Measurements from ENCODE around the gene CUL1.
A peak's percentile ranks its signal among the peaks of the same experiment; 100 is the strongest.
"Not testable (repeated sequence)": the region's sequence is repeated elsewhere in the genome, so short reads cannot be mapped to it uniquely, and the experiment has no call there.

The CUL1 gene

DNA sequence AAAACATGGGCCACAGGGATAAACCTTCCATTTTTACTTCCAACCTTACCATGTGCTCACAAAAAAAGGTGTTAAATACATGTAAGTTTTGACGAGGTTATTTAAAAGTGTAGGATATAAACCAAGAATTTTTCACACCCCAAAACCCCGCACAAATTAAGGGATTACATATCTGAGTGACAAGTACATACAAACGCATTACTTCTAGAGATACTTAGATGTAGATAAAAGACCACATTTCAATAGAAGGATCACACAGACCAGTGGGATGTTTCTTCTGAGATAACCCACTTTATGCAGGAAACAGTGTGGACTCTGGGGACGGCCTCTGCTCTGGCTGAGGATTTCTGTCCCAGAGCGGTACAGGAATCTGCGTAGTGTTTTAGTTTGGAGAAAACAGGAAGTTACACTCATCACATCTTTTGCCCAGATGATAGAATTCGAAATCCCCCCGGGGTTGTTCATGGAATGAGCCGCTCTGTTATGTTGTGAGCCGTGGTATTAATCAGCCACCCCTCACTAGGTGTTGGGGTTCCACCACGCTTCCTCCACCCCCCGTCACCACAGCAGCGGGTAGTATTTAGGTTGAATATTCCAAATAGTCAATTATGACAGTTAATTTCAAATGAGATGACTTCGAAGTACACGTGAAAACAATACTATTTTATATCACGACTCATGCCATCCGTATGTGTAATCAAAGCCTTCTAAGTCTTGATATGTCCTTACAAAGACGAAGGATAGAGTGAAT, 1.3 kb upstream of the CUL1 start:
- peak; percentile 52 for DNase-seq

DNA sequence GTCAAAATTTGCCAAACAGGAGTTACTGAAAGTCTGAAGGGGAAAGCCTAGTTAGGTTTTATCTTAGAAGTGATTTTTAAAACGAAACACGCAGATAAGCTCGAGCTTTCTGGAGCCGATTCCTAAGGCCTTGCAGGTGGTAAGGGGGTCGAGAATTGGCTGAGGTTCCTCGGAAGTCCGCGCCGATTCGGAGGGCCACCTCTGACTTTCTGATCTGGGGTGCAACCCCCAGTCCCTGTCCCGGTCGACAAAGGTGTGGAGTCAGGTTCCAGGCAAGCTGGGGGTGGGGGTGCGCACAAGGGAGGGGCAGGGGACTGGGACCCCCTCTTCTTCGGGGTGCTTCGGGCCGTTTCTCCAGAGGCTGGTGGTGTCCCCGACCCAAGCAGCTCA, 701 bp upstream of the CUL1 start:
- DNase-seq: peak; percentile 25

DNA sequence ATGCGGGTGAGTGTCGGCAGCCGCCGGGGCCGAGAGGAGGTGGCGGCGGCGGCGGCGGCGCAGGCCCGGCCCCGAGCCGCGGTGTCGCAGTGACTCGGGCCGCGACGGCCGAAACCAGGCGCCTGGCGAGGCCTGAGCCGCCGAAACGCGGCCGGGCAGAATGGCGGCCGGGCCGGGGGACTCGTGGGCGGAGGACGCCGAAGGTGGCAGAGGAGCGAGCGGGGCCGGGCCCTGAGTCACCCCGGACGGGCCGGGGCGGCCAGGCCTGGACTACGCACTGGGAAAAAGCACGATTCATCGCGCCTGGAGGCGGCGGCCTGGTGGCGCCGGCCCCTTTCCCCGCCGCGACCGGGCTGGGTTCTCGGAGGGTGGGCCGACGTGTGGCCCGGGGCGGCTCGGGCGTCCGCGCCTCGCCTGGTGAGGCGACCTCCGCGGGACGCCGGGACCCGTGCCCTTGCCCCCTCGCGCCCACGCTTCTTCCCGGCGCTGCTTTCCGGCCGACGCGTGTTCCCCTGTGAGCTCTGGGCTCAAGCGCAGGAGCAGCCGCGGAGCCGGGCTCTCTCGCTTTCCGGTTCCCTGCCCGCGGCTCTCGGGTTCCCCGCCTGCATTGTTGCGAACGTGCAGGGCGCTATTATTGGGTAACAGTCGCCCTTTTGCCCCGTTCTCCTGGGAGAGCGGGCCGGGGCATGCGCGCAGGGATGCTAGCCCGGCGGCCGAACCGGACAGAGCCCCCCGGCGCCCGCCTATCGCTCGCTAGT, 500 bp downstream of the CUL1 start:
- peak; percentile 54 for DNase-seq

DNA sequence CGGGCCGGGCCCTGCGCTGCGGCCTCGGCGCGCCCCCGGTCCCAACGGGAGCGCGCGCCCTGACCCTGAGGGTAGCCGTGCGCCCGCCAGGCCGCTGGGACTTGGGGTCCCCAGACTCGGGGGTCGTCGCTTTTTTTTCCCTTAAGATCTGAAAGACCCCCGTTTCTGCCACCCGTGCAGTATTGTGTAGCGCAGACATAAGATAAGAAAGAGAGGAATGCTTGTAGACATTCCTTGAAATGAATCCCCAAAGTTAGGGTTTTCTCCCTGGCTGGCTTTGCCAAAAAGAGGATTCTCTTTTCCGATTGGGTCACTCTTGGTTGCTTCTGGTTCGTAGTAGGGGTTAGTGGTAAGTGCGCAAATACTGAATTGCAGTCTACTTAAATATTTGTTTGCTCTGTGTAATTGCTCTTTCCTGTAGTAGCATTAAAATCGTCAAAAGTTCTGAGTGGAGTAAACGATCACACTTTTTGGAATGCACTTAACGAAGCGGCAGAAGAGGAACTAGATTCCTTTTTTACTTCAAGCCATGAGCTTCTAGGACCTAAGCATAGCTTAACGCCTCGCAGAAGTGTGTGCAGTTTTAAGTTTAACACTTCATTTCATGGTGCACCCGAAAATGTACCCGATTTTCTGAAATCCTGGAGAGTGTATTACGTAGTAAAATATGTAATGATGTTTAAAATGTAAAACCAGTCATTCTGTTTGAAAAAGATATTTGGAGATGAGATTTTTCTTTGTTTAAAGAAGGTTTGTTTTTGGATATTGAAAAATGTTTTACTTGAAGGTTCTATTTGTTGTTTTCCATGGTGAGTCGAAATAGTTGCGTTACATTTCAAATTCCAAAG, 1.3 kb downstream of the CUL1 start:
- DNase-seq: peak; percentile 12

DNA sequence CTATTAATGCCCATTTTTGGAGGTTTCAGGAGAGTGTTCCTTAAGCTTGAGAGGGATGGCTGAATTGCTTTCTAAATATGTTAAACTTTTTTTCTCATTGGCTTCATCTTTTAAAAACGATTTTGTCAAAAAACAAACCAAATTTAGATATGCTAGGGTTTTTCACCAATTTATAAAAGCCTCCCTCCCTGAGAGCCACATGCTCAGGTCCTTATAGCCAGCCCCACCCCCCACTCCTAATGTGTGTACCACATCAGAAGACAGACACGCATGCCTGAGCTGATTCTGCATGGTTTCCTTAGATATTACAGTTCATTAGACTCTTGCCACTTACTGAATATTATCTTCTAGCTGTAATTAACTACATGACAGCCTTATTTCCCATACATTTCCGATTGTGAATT, 2.0 kb downstream of the CUL1 start:
- DNase-seq: peak; percentile 51

DNA sequence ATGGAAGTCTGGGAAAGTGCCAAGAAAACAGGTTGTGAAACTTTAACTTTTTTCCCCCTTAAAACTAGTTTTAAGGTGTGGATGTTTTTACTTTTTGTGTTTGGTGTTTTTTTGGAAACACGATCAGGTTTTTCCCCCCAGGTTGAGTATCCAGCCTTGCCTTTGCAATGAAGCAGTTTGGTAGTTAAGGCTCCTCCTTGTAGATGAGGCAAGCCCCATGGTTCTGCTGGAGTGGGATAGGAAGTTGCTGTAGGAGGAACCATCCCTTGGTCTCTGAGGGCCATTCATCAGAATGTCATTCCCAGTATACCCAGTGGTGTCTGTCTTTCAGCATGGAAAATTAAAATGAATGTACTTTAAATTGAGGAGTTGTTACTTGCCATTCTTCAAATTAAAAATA, 2.7 kb downstream of the CUL1 start:
- DNase-seq: no peak

DNA sequence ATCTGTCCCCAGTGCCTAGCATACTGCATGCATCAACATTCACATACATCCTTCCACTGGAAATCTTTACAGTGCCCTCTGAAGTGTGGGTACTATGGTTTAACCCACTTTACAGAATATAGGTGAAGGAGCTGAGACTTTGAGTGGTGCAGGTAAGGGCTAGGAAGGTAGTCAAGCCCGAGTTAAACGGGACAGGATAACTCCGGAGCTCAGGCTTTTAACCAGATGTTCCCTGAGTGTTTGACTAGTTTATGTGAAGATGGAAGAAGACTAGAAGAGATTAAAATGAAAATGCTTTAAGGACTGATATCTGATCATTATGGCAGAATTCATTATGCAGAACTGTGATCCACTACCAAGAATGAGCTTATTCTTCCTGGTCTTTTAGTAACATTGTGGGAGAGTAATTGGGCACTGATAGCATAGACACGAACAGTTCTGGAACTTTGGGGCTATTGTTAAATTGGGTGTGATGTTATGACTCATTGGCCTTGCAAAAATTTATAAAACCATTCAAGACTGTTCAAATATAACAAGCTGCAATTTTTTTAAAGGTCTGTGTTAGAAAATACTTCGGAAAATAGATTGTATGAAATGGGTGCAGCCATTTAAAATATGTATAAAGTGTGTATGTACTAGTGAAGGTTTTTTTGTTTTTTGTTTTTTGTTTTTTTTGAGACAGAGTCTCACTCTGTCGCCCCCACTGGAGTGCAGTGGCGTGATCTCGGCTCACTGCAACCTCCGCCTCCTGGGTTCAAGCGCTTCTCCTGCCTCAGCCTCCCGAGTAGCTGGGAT, 4.4 kb downstream of the CUL1 start:
- no peak for DNase-seq

DNA sequence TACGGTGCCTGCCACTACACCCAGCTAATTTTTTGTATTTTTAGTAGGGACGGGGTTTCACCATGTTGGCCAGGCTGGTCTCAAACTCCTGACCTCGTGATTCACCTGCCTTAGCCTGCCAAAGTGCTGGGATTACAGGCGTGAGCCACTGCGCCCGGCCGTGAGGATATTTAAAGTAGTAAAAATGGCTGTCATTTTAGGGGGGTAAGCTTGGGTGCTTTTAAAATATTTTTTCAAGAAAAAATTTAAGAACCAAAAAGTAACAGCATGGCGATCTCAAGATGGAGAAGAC, 4.9 kb downstream of the CUL1 start:
- DNase-seq: not testable (repeated sequence)

DNA sequence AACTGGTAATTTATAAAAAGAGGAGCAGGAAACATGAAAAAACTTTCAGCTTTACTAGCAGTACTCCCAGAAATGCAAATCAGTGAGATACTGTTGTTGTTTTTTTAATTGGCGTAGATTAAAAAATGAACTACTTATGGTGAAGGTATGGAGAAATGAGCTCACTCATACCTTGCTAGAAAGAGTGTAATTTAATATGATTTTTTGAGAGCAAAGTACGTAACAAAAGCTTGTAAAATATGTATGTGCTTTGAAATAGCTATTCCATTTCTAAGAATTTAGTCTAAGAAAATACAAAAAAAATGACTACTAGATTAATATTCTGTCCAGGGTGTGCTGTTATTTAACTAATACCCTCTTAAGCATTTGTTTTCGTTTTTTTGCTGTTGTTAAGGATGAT, 5.5 kb downstream of the CUL1 start:
- no peak for DNase-seq

DNA sequence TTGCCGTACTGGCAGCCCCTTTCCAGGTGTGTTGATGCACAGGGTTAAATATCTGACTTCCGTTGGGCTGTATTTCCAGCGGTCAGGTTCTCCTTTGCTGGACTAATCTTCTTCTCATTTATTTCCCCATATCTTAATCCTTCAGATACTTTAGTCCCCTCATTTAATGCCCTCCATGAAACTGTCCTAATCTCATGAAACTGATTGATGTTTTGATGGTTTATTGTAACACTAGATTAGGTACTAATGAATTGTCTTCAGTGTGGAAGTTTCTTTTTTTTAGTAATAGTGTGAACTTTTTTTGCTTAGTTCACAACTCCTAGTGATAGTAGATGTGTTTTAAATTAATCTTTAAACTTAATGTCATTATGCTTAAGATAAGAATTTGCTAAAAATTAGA, 6.3 kb downstream of the CUL1 start:
- no peak for DNase-seq

DNA sequence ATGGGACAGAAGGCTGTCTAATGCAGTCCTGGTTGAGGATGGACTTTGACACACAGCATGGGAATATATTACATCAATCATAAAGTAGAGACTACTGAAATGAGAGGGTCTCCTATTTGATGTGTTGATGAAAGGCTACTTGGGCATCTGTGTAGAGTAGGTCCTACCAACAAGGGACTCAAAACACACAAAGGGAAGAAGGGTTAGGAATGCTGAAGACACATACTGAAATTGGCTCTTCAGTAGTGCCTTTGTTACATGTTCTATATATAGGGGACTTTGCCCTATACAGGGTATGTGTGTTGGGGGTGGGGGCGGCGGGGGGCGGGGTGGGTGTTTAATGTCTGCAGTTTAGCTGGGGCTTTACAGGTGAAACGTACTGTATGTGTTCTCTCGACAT, 7.7 kb downstream of the CUL1 start:
- no peak for DNase-seq

DNA sequence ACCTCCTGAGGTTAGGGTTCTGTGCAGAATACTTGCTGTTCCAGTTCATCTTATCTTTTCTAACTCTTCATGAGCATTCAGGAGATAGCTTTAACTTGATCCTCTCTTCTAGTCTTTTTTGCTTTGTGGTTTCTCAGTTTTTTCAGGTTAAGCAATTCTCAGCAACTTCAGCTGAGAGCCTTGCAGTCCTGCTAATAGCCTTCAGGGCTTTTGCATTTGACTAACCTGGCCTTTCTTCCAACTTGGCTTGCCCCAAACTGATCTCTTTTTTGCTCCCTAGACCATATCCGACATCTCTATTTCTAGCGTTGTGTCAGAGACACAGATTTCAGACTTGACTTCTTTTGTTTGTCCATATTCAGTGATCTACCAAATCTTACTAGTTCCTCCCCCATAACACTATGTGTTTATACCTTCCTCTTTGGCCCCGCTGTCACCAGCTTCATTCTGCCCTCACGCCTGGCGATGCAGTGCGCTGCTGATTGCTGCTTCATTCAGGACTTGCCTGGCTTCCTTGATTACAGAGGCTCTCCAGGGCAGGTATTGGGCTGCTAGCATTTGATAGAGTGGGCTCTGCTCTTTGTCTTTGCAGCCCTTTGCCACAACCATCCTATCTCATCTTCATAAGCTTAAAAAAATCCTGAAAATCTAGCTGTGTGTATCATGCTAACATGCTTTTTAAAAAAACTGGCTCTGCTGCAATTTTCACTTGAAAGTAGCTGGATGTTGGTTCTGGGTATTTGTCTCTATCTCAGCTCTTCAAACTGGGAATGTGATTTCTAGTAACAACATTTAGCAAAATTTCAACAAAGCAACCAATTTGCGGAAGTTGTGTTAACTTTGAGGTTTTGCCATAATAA, 9.6 kb downstream of the CUL1 start:
- no peak for DNase-seq

DNA sequence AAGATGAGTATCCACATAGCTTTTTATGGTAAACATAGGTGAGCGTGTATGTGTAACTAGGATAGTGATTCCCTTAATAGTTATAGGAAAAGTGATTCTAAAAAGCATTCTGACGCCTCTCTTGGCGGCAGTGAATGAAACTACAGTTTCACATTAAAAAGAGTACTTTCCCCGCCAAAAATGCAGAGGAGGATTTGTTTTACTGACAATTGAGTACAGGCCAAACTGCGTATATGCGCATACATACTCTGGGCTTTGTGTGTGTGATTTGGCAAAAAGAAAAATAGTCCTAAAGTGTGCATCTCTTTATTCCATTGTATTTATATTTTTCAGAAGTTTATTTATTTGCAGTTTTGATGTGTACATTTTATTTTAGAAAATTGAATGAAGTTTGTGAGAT, 10.3 kb downstream of the CUL1 start:
- DNase-seq: no peak

DNA sequence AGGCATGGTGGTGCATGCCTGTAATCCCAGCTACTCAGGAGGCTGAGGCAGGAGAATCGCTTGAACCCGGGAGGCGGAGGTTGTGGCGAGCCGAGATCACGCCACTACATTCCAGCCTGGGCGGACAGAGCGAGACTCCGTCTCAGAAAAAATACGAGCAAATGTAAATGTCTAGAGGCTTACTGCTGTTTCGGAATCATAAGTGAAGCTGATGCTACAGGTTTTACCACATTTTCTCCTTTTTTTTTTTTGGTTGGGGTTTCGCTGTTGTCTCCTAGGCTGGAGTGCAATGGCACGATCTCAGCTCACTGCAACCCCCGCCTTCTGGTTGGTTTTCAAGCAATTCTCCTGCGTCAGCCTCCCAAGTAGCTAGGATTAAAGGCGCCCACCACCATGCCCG, 11.7 kb downstream of the CUL1 start:
- DNase-seq: not testable (repeated sequence)

DNA sequence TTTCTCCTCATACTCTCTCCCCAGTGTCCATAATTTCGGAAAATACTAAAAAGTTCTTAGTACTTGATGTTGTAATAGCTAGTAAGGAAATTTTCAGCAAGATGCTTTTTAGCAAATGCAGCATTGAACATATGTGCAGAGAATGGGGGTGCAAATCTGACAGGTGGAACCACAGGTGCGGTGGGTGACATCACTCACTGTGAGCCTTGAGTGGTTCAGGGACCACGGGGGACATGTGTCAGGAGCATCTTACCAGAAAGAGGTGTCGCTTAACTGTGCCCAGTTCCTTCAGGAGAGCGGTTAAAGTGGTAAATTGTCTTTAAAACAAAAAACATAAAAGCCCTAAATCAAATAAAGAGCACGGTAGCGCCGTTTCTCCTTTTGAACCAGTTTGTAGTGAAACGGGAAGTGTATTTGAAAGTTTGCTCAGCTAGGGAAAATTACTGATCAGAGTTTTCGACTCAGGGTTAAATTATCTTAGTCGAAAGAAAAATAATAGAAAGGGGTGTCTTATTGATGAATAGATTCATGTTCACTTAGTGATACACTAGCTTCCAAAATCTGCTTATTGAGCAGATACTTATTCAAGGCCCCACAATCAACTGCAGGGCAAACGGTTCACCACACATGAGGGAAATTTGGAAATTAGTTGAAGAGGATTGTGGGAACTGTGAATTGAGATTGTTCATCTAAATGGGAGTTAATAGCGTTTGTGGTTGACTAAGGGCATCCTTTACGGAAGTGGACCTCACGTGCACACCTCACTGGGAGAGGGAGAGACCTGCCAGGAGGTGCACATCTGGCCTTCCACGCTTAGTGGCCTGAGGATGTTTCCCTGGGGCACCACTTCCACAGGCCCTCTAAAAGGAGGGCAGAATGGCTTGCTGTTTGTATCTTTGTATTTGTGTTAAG, 12.7 kb downstream of the CUL1 start:
- no peak for DNase-seq

DNA sequence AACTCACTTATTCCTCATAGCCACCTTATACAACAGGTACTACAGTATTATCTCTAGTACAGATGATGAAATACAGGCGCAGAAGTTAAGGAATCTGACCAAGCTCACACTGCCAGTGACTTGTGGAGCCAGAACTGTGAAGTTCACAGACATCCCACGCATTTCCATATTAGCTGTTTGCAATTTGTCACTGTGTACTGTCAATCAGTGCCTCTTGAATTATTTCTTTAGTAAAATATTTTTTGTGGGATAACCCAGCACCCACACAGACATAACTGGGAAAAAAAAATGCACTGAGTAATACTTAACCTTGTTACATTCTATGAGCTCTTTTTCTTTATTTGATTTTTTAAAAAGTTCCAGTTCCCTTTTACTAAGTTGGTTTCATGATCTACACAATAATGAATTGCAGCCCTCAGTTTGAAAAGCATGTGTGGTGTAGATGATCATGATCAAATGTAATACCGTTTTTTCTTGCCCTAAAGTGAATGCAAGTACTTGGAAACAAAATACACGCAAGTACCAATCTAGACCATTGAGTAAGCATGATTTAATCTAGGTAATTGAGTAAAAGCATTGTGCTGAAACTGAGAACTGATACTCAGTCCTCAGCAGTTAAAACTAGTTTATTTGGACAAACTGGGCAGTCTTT, 14.1 kb downstream of the CUL1 start:
- DNase-seq: no peak

DNA sequence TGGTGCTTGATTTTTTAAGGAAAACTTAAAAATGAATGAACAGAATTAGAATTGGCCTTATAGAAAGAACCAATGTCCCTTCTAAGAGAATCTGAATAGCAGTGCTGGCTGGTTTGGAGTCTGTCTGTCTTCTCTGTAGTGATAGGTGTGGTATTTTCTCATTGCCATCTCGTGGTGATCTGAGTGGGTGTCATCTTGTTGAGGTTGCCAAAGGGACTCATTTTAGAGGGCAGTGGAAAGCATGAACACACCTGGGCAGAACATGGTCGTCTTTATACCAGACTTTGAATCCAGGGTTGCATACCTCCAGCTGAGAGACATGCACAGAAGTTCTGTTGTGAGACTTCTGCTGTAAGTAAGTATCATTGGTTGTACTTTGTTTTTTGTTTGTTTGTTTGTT, 15.8 kb downstream of the CUL1 start:
- no peak for DNase-seq

DNA sequence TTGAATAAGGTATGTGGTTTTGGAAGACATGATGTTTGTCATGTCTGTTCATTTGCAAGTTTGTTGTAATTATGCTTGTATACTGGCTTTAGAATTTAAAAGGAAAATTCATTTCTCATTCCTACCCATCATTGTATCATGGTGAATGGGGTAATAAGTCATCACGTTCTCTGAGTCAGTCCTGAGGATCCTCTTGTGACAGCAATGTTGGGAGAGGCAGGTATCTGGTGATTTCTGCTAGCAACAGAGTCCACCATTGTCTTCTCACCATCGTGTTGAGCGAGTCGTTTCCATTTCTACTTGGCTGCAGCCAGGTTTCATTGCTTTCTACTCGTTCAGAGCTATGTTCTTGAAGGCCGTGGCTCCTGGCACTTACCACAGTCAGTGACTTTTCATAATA, 16.3 kb downstream of the CUL1 start:
- no peak for DNase-seq

DNA sequence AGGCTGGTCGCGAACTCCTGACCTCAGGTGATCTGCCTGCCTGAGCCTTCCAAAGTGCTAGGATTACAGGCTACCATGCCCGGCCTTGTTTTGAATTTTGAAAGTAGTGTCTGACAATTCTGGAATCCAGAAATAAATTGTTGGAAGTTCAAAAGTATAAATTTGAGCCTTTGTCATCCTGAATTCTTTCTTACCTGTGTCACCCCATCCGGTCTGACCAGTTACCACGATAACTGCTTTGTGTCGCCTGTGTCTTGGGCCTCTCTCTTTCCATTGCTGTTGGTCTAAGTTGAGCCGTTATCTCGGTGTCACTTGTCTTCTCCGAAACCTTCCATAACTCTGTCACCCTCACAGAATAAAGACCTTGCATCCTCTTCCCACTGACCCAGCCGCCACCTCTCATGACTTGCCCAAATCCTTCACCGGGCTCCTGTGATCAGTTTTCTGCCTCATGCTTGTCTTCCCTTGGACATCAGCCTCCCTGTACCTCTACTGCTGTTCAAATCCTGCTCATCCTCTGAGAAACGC, 18.6 kb downstream of the CUL1 start:
- no peak for DNase-seq

DNA sequence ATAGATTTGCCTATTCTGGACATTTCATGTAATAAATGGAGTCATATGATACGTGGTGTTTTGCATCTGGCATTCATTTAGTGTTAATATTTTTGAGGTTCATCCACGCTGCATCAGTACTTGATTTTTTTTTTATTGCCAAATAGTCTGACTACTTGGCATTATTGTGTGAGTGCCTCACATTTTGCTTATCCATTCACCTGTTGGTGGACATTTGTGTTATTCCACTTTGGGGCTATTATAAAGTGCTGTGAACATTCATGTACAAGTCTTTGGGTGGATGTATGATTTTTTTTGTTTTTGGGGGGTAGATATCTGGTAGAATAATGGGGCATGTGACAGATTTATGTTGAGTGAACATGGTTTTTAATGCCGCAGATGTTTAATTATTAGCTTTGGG, 19.7 kb downstream of the CUL1 start:
- DNase-seq: no peak
